AG09319 (cell line): ENCODE measurements around the gene LTF.
"Not testable (repeated sequence)": the region's sequence is repeated elsewhere in the genome, so short reads cannot be mapped to it uniquely, and the experiment has no call there.

ENCODE experiments used
- DNase-seq: peaks from one replicate; pipeline ENCODE4 v3.0.0-alpha.2; 2010; ENCODE audit warnings: low read depth; ENCODE audit errors: extremely low read depth
- CTCF ChIP-seq: IDR thresholded peaks from 2 replicates; pipeline ENCODE4 v1.5.1; 2011; ENCODE audit warnings: low read depth, mild to moderate bottlenecking, inconsistent platforms, low read length, moderate library complexity

The LTF gene

GRCh38 chr3:46407970-46408369 lies 56.7 kb downstream of the LTF start:
- no peak for DNase-seq
- no peak for TF ChIP-seq CTCF

GRCh38 chr3:46406788-46407611 lies 57.7 kb downstream of the LTF start, which contains the start of the genes CCR5AS and CCRL2:
CCR5AS (minus strand) TSS chr3:46407066.
CCRL2 (plus strand) TSS chr3:46407259; CDS start chr3:46408080, 821 bp downstream.
- DNase-seq, result no peak
- no peak for TF ChIP-seq CTCF

GRCh38 chr3:46406443-46406787 lies 58.3 kb downstream of the LTF start:
- no peak for DNase-seq
- TF ChIP-seq CTCF, result no peak

- no peak for DNase-seq
Observed at GRCh38 chr3:46405301-46406019, 59.2 kb downstream of the LTF start.

GRCh38 chr3:46402902-46403301 lies 61.8 kb downstream of the LTF start:
- not testable (repeated sequence) for DNase-seq

More at GRCh38 chr3:46405301-46406019, 59.2 kb downstream of the LTF start:
- no peak for TF ChIP-seq CTCF

- TF ChIP-seq CTCF, result no peak
- no peak for DNase-seq
Observed at GRCh38 chr3:46401579-46401978, 63.1 kb downstream of the LTF start.

GRCh38 chr3:46400846-46401245 lies 63.9 kb downstream of the LTF start:
- no peak for DNase-seq
- TF ChIP-seq CTCF, result no peak
